Measurements from ENCODE around the gene EPB41. TPM values are rescaled to one million over a fixed set of nuclear protein-coding genes. Genes with fewer than 3 reads are reported as not detected.

The EPB41 gene
- total RNA-seq, 1 donor from 2014 or later, result 82.6 TPM

DNA sequence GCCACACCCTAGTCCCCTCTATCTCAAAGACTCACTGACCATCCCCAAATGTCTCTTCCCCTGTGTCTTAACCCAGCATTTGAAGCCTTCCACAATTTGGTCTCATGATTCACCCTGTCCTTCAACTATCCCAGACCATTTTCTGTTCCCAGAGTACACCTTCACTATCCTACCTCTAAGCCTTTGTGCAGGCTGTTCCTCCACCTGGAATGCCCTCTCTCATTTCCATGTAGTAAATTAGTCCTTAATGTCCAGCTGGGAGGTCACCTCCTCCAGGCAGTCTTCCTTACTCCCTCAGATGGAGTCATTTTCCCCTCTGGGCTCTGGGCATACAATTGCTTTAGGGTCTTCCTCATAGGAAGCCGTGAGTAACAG lies 31.1 kb upstream of the EPB41 start:
- Mint-ChIP-seq H3K4me1 (ENCODE audit: unreplicated experiment) (peaks cover 40% of the 10 kb centered on the region), H3K27me3 (ENCODE audit: unreplicated experiment) (peaks cover 7% of the 10 kb centered on the region), H3K27ac (ENCODE audit: unreplicated experiment) (peak overlapping the region; percentile 38)

DNA sequence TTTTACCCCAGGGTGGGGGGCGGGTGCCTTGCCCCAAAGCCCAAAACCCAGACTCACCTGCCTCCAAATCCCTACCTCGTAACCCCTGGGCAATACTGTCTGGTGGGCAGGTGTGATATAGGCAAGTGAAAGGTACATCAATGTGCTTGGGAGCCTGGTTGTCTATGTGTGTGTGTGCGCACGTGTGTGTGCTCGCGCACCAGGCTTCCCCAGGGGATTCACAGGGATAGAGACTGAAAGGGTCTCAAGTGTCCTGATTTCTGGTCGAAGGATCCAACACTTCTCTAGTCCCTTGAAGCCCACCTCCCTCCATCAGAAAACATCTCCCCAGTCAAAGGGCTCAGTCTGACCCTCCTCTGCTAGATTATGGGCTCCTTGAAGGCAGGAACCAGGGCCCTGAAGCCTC lies 28.9 kb upstream of the EPB41 start:
- peaks cover 7% of the 10 kb centered on the region for H3K27me3 Mint-ChIP-seq (ENCODE audit: unreplicated experiment)
- H3K27ac Mint-ChIP-seq (ENCODE audit: unreplicated experiment), result no peak overlapping the region
- no peak overlapping the region for H3K4me3 Mint-ChIP-seq (ENCODE audit: unreplicated experiment)
- TF ChIP-seq, protein P1, sequence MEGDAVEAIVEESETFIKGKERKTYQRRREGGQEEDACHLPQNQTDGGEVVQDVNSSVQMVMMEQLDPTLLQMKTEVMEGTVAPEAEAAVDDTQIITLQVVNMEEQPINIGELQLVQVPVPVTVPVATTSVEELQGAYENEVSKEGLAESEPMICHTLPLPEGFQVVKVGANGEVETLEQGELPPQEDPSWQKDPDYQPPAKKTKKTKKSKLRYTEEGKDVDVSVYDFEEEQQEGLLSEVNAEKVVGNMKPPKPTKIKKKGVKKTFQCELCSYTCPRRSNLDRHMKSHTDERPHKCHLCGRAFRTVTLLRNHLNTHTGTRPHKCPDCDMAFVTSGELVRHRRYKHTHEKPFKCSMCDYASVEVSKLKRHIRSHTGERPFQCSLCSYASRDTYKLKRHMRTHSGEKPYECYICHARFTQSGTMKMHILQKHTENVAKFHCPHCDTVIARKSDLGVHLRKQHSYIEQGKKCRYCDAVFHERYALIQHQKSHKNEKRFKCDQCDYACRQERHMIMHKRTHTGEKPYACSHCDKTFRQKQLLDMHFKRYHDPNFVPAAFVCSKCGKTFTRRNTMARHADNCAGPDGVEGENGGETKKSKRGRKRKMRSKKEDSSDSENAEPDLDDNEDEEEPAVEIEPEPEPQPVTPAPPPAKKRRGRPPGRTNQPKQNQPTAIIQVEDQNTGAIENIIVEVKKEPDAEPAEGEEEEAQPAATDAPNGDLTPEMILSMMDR (IDR thresholded peaks at IDR 0.05; ENCODE audit: unreplicated experiment), result no peak
- peaks cover 40% of the 10 kb centered on the region for H3K4me1 Mint-ChIP-seq (ENCODE audit: unreplicated experiment)
- no peak for DNase-seq (ENCODE audit: low spot score)
- peaks cover 4% of the 10 kb centered on the region for H3K36me3 Mint-ChIP-seq (ENCODE audit: low read depth, unreplicated experiment)
- no peaks in the 10 kb centered on the region for H3K9me3 Mint-ChIP-seq (ENCODE audit: unreplicated experiment)

More for the DNA sequence above, 31.1 kb upstream of the EPB41 start:
- DNase-seq (ENCODE audit: low spot score), result no peak
- Mint-ChIP-seq H3K36me3 (ENCODE audit: low read depth, unreplicated experiment) (peaks cover 4% of the 10 kb centered on the region), H3K4me3 (ENCODE audit: unreplicated experiment) (no peak overlapping the region), H3K9me3 (ENCODE audit: unreplicated experiment) (no peaks in the 10 kb centered on the region)
- TF ChIP-seq, protein P1 (IDR thresholded peaks at IDR 0.05; ENCODE audit: unreplicated experiment), result no peak

DNA sequence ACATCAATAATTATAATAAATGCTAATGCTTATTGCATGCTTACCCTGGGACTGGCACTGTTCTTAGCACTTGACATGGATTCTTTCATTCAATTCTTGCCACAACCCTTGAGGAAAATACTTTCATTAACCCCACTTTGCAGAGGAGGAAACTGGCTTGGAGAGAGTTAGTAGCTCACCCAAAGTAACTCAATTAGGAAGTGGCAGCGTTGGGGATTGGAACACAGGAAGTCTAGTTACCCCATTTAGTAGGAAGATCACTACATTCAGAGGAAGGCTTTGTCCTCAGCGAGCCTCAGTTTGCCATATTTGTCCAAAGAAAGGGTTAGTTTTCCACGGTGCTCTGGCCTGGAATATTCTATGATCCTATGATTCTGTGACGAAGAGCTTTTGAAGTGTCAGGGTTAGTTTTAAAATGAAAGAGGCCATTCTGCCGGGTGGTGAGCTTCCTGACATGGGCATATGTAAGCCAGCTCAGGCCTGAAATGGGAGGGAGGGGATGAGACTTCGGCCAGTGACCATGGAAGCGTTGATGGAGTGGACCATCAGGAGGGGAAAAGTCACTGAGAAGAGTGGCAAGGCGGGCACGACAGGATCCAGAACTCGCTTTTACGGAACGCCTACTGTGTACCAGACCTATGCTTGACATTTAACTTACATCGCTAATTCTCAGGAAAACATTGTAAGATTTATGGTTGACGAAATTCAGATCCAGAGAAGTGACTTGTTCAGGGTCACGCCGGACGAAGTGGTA lies 28.2 kb upstream of the EPB41 start:
- DNase-seq (ENCODE audit: low spot score), result no peak
- Mint-ChIP-seq H3K27me3 (ENCODE audit: unreplicated experiment) (peaks cover 7% of the 10 kb centered on the region), H3K4me3 (ENCODE audit: unreplicated experiment) (peak overlapping the region; percentile 92), H3K36me3 (ENCODE audit: low read depth, unreplicated experiment) (peaks cover 4% of the 10 kb centered on the region), H3K27ac (ENCODE audit: unreplicated experiment) (peak overlapping the region; percentile 61), H3K9me3 (ENCODE audit: unreplicated experiment) (no peaks in the 10 kb centered on the region), H3K4me1 (ENCODE audit: unreplicated experiment) (peaks cover 42% of the 10 kb centered on the region)
- TF ChIP-seq, protein P1 (IDR thresholded peaks at IDR 0.05; ENCODE audit: unreplicated experiment), result no peak

DNA sequence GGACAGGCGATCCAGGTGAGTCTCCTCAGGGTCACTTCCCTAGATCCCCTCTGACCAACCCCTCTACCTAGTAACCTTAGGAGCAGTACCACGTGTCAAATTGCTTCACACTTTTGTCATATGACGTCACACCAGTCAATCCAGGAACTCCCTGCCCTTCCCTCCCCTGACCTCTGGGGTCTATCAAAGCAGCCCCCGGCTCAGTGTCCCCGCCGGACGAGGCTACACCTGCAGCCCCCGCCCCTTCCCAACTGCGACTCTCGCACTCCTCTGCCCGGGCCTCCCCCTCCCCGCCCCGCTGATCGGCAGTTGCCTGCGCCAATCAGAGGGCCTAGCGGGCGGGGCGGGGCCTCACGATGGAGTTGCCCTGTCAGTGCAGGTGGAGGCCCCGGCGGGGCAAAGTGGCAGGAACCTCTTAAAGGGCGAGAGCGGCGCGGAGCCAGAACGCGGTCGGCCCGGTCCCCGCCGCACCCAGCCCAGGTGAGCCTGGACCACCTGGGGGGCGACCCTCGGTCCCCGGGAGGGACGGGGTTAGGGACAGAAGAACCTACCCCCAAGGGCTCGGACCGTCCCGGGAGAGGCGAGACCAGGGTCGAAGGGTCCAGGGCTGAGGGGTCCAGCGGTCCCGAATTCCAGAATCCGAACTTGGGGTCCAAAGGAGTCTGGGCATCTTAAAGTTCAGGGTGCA lies 27.5 kb upstream of the EPB41 start:
- DNase-seq (ENCODE audit: low spot score), result peak; percentile 90
- Mint-ChIP-seq H3K27me3 (ENCODE audit: unreplicated experiment) (peaks cover 7% of the 10 kb centered on the region), H3K9me3 (ENCODE audit: unreplicated experiment) (no peaks in the 10 kb centered on the region), H3K36me3 (ENCODE audit: low read depth, unreplicated experiment) (peaks cover 4% of the 10 kb centered on the region), H3K4me1 (ENCODE audit: unreplicated experiment) (peaks cover 43% of the 10 kb centered on the region), H3K27ac (ENCODE audit: unreplicated experiment) (peak overlapping the region; percentile 57), H3K4me3 (ENCODE audit: unreplicated experiment) (peak overlapping the region; percentile 92)
- TF ChIP-seq, protein P1 (IDR thresholded peaks at IDR 0.05; ENCODE audit: unreplicated experiment), result no peak

DNA sequence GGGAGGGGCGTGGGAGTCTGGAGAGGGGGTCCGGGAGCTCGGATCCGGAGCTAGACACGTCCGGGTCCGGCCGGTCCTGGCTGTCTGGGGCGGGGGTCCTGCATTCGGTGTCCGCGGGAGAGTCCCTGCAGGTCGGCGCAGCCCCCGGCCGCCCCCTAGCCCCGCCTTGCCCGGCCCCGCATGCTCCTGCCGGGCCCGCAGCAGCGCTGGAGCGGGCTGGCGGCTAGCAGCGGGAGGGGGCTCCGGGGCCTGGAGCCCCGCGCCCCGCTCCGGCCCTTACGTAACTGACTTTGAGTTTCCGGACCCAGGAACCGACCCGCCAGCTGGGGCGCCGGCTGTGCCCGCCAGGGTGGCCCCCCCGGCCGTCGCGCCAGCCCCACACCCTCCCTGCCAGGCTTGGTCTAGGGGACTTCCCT lies 26.9 kb upstream of the EPB41 start:
- H3K36me3 Mint-ChIP-seq (ENCODE audit: low read depth, unreplicated experiment), result peaks cover 7% of the 10 kb centered on the region
- TF ChIP-seq, protein P1 (IDR thresholded peaks at IDR 0.05; ENCODE audit: unreplicated experiment), result no peak
- H3K27ac Mint-ChIP-seq (ENCODE audit: unreplicated experiment), result no peak overlapping the region
- H3K9me3 Mint-ChIP-seq (ENCODE audit: unreplicated experiment), result no peaks in the 10 kb centered on the region
- H3K4me1 Mint-ChIP-seq (ENCODE audit: unreplicated experiment), result peaks cover 39% of the 10 kb centered on the region
- peaks cover 7% of the 10 kb centered on the region for H3K27me3 Mint-ChIP-seq (ENCODE audit: unreplicated experiment)
- peak; percentile 45 for DNase-seq (ENCODE audit: low spot score)
- H3K4me3 Mint-ChIP-seq (ENCODE audit: unreplicated experiment), result peak overlapping the region; percentile 98

All from endothelial cell (in vitro differentiated cells).